K562 (cell line): ENCODE results near the gene CNP. TPM values are rescaled to one million over a fixed set of nuclear protein-coding genes. Genes with fewer than 3 reads are reported as not detected.

Experiments
- KDM4B ChIP-seq, 2 experiments: fragments of 450-650 bp in 1 of 2; sonication (generic) in 1 of 2; IDR thresholded peaks; 2 replicates each; pipeline ENCODE4 v1.6.1; 2016 to 2017; ENCODE audit warnings: borderline replicate concordance in 2 of 2, antibody characterized with exemption in 1 of 2, low read depth in 1 of 2, mild to moderate bottlenecking in 1 of 2
- KLF1 ChIP-seq: fragments of 450-650 bp; IDR thresholded peaks from 2 replicates; pipeline ENCODE4 v1.6.1; 2016; ENCODE audit warnings: missing genetic modification characterization, missing compliant biosample characterization
- MBD1 ChIP-seq: fragments of 250-450 bp; sonication (Bioruptor Pico); IDR thresholded peaks from 2 replicates; pipeline ENCODE4 v1.8.0; 2022; ENCODE audit warnings: inconsistent platforms
- NCOR1 ChIP-seq: fragments of 450-650 bp; IDR thresholded peaks from 2 replicates; pipeline ENCODE4 v1.6.1; 2016; ENCODE audit warnings: mild to moderate bottlenecking, moderate library complexity
- NR3C1 ChIP-seq: sonication (generic); formaldehyde crosslinking; IDR thresholded peaks from 2 replicates; pipeline ENCODE4 v1.8.1; 2022; ENCODE audit warnings: missing genetic modification reagents
- PREB ChIP-seq: sonication (generic); formaldehyde crosslinking; IDR thresholded peaks from 2 replicates; pipeline ENCODE4 v1.8.1; 2023; ENCODE audit warnings: mild to moderate bottlenecking, missing genetic modification reagents
- PURB ChIP-seq: sonication (generic); formaldehyde crosslinking; IDR thresholded peaks from 2 replicates; pipeline ENCODE4 v1.9.0; 2021; ENCODE audit warnings: low read depth, mild to moderate bottlenecking, missing genetic modification reagents
- RNF2 ChIP-seq: sonication (generic); IDR thresholded peaks from 2 replicates; pipeline ENCODE4 v1.6.1; 2016
- RNF219 ChIP-seq: fragments of 250-450 bp; sonication (Bioruptor Pico); IDR thresholded peaks from 2 replicates; pipeline ENCODE4 v1.5.0; 2022; ENCODE audit warnings: mild to moderate bottlenecking
- SETDB1 ChIP-seq: IDR thresholded peaks from one replicate; pipeline ENCODE4 v1.6.1; 2012; ENCODE audit warnings: low read length, control low read depth, inconsistent platforms
- SP1 ChIP-seq: sonication (generic); formaldehyde crosslinking; IDR thresholded peaks from 2 replicates; pipeline ENCODE4 v1.8.1; 2022; ENCODE audit warnings: mild to moderate bottlenecking, missing genetic modification reagents
- TFE3 ChIP-seq: fragments of 450-650 bp; formaldehyde crosslinking; IDR thresholded peaks from 2 replicates; pipeline ENCODE4 v1.4.0; 2020; ENCODE audit warnings: mild to moderate bottlenecking, mixed read lengths
- VEZF1 ChIP-seq: fragments of 200-800 bp; sonication (Bioruptor generic); IDR thresholded peaks from 2 replicates; pipeline ENCODE4 v1.6.1; 2017; ENCODE audit warnings: missing genetic modification characterization, missing compliant biosample characterization
- ZFP36 ChIP-seq: fragments of 150-350 bp; IDR thresholded peaks from 2 replicates; pipeline ENCODE4 v1.6.1; 2018; ENCODE audit warnings: low read length, low read depth; ENCODE audit not compliant: partially characterized antibody
- ZNF347 ChIP-seq: fragments of 450-650 bp; formaldehyde crosslinking; IDR thresholded peaks from 2 replicates; pipeline ENCODE4 v1.4.0; 2020; ENCODE audit warnings: low read depth, mild to moderate bottlenecking, moderate library complexity
- ZNF699 ChIP-seq: fragments of 250-450 bp; sonication (Bioruptor Pico); IDR thresholded peaks from 2 replicates; pipeline ENCODE4 v1.8.0; 2021; ENCODE audit warnings: mild to moderate bottlenecking, moderate library complexity; ENCODE audit not compliant: insufficient replicate concordance
- ZZZ3 ChIP-seq: fragments of 450-650 bp; IDR thresholded peaks from 2 replicates; pipeline ENCODE4 v1.6.1; 2016; ENCODE audit warnings: antibody characterized with exemption, mild to moderate bottlenecking, moderate library complexity
- polyA plus RNA-seq, 8 experiments: library from polyadenylated mRNA; depleted of rRNA in 4 of 8; stranded (reverse) in 5 of 8; unstranded in 3 of 8; fragments of >200 nt; fragmentation: Nextera tagmentation in 2 of 8; fragmentation: Illumina TruSeq in 1 of 8; extraction: Ambion mirVana in 2 of 8; extraction: Trizol in 1 of 8; gene quantifications; 2 replicates each; pipeline versions ENCODE4 v1.2.1 to v1.2.3, GENCODE V29; 2011 to 2014; ENCODE audit warnings: inconsistent platforms in 1 of 8, missing spikeins in 1 of 8
- total RNA-seq, 7 experiments: library from RNA; depleted of rRNA in 6 of 7; stranded (reverse); fragments of >200 nt in 6 of 7; fragmentation: Illumina TruSeq in 2 of 7; extraction: Trizol in 2 of 7; gene quantifications; 2 replicates each; pipeline versions ENCODE4 v1.2.1 to v1.2.3, GENCODE V29; 2011 to 2021; ENCODE audit warnings: low replicate concordance in 1 of 7

The CNP gene
- total and polyA plus RNA-seq, 9 of the 15 experiments (the other 6 are each of a cell fraction or from before 2014, with no cell fraction given), result 1.7 to 52.0 (median 29.1) TPM

GRCh38 chr17:41937970-41938954, 28.3 kb upstream of the CNP start (continued):
- TF ChIP-seq SP1, result no peak
- TF ChIP-seq TFE3 (CRISPR knock-in tag), result no peak
- no peak for TF ChIP-seq RNF219 (CRISPR knock-in tag)
- TF ChIP-seq ZFP36, result no peak
- no peak for TF ChIP-seq KLF1 (tag)
- TF ChIP-seq PREB (CRISPR knock-in tag), result no peak
- TF ChIP-seq KDM4B (IDR thresholded peaks at IDR 0.05; ENCODE audit: borderline replicate concordance in 2 of 2, low read depth in 1 of 2), result no peak
- TF ChIP-seq ZNF699 (CRISPR knock-in tag), result no peak
- TF ChIP-seq SETDB1, result no peak
- TF ChIP-seq ZZZ3, result no peak
- no peak for TF ChIP-seq NR3C1
- no peak for TF ChIP-seq PURB (CRISPR knock-in tag)
- peak; percentile 87 for TF ChIP-seq NCOR1
- TF ChIP-seq RNF2, result no peak
- TF ChIP-seq MBD1 (CRISPR knock-in tag), result no peak
- TF ChIP-seq ZNF347 (CRISPR knock-in tag), result no peak
- TF ChIP-seq VEZF1 (CRISPR knock-in tag), result 0 out of 2 replicates have a peak, but pooled peaks have one; percentile 12
